HepG2 (cell line): ENCODE measurements around the gene LRP2. TPM values are rescaled to one million over a fixed set of nuclear protein-coding genes. Genes with fewer than 3 reads are reported as not detected.

Experiments
- ATAC-seq: fragments of 200-7000 bp; cut with Tn5 transposase; 3 replicates; pipeline ENCODE4 v1.9.1; 2020; ENCODE audit warnings: mild to moderate bottlenecking, moderate library complexity
- BruUV-seq: library from RNA; stranded (reverse); fragments of 400-500 nt; replicated peaks from 2 replicates; lab custom pipeline; 2021; lab: Mats Ljungman, UMichigan
- CTCF ChIA-PET: fragments of 300-600 bp; formaldehyde crosslinking; extraction: SDS; loops from one replicate; lab custom pipeline; 2021; ENCODE audit warnings: low total read pairs, inconsistent platforms, low intra/inter-chr PET ratio; lab: Yijun Ruan, JAX
- POLR2A ChIA-PET: fragments of 350-600 bp; sonication (Branson Sonifier 250); formaldehyde crosslinking; loops from one replicate; lab custom pipeline; 2020; ENCODE audit warnings: antibody characterized with exemption, inconsistent platforms; lab: Yijun Ruan, JAX
- DNase-seq: peaks from one replicate; pipeline ENCODE4 v3.0.0-alpha.2; 2015; ENCODE audit warnings: low spot score
- FAIRE-seq: peaks from 3 replicates; lab custom pipeline; 2011; peaks lifted over from hg19 to GRCh38; lab: Jason Lieb, UNC
- H2AFZ ChIP-seq: one replicate; pipeline ENCODE4 v1.6.1; 2011; ENCODE audit warnings: low read length, inconsistent platforms
- H3K27ac ChIP-seq: fragments of 300-600 bp; 3 replicates; pipeline ENCODE4 v1.8.0; 2011; ENCODE audit warnings: mixed run types, mild to moderate bottlenecking, mixed read lengths, low read length, inconsistent platforms; ENCODE audit not compliant: insufficient read depth; ENCODE audit errors: extremely low read length
- H3K27me3 ChIP-seq, 2 experiments: fragments of 200-600 bp in 1 of 2; 2 replicates in 1 of 2; 3 replicates in 1 of 2; pipeline versions ENCODE4 v1.6.0 to v1.8.0; 2011; ENCODE audit warnings: low read length in 2 of 2, mild to moderate bottlenecking in 2 of 2, moderate library complexity in 2 of 2, inconsistent platforms in 1 of 2; ENCODE audit not compliant: insufficient read depth in 2 of 2, control insufficient read depth in 1 of 2
- H3K36me3 ChIP-seq, 2 experiments: fragments of 200-600 bp in 1 of 2; replicated peaks in 1 of 2; 2 replicates in 1 of 2; 3 replicates in 1 of 2; pipeline versions ENCODE4 v1.5.1 to v1.8.0; 2011; ENCODE audit warnings: low read length in 2 of 2, inconsistent platforms in 1 of 2; ENCODE audit not compliant: insufficient read depth in 2 of 2, control insufficient read depth in 1 of 2
- H3K4me1 ChIP-seq: 2 replicates; pipeline ENCODE4 v1.5.1; 2012; ENCODE audit warnings: low read length, inconsistent platforms; ENCODE audit not compliant: insufficient read depth
- H3K4me2 ChIP-seq: 2 replicates; pipeline ENCODE4 v1.6.0; 2011; ENCODE audit warnings: low read depth, low read length, inconsistent platforms
- H3K4me3 ChIP-seq, 3 experiments: fragments of 200-600 bp in 1 of 3; sonication (generic), shearing (Covaris generic) in 1 of 3; replicated peaks in 1 of 3; 2 replicates each; pipeline ENCODE4 v1.5.1; 2011 to 2016; ENCODE audit warnings: low read length in 3 of 3, inconsistent platforms in 2 of 3, low read depth in 2 of 3, mild to moderate bottlenecking in 2 of 3, control low read depth in 1 of 3, mixed read lengths in 1 of 3; ENCODE audit not compliant: insufficient read depth in 1 of 3
- H3K79me2 ChIP-seq: one replicate; pipeline ENCODE4 v1.6.1; 2011; ENCODE audit warnings: low read length, inconsistent platforms; ENCODE audit not compliant: insufficient read depth
- H3K9ac ChIP-seq: 2 replicates; pipeline ENCODE4 v1.6.0; 2011; ENCODE audit warnings: mild to moderate bottlenecking, low read depth, low read length, inconsistent platforms; ENCODE audit not compliant: insufficient read depth
- H3K9me3 ChIP-seq: 2 replicates; pipeline ENCODE4 v1.5.1; 2012; ENCODE audit warnings: mild to moderate bottlenecking, low read length
- H4K20me1 ChIP-seq: 2 replicates; pipeline ENCODE4 v1.6.0; 2011; ENCODE audit warnings: inconsistent platforms, mild to moderate bottlenecking, low read length, moderate library complexity; ENCODE audit not compliant: insufficient read depth
- ASH2L ChIP-seq: fragments of 300-600, 200-600 bp; sonication (generic); IDR thresholded peaks from 2 replicates; pipeline ENCODE4 v1.7.0; 2017; ENCODE audit warnings: low read depth, mild to moderate bottlenecking, moderate library complexity, mixed read lengths, low read length; ENCODE audit not compliant: insufficient read length
- BHLHE40 ChIP-seq: IDR thresholded peaks from 2 replicates; pipeline ENCODE4 v1.6.1; 2011; ENCODE audit warnings: low read length, improper control_type of control experiment
- CBX2 ChIP-seq, 2 experiments: fragments of 200-600 bp in 1 of 2; sonication (generic); formaldehyde crosslinking in 1 of 2; IDR thresholded peaks; 2 replicates each; pipeline versions ENCODE4 v1.7.0 to v1.8.1; 2018 to 2022; ENCODE audit warnings: low read depth in 2 of 2, low read length in 1 of 2, mild to moderate bottlenecking in 1 of 2, missing genetic modification reagents in 1 of 2
- POGZ ChIP-seq: sonication (generic); formaldehyde crosslinking; IDR thresholded peaks from 2 replicates; pipeline ENCODE4 v1.4.0; 2020; ENCODE audit warnings: mild to moderate bottlenecking, missing genetic modification reagents
- SMC3 ChIP-seq: IDR thresholded peaks from 2 replicates; pipeline ENCODE4 v1.6.1; 2011; ENCODE audit warnings: low read length, improper control_type of control experiment
- ZBTB3 ChIP-seq: sonication (generic); formaldehyde crosslinking; IDR thresholded peaks from 2 replicates; pipeline ENCODE4 v1.4.0; 2020; ENCODE audit warnings: low read depth, mild to moderate bottlenecking, moderate library complexity, missing genetic modification reagents, borderline replicate concordance
- ZNF225 ChIP-seq: sonication (generic); formaldehyde crosslinking; IDR thresholded peaks from 2 replicates; pipeline ENCODE4 v1.4.0; 2020; ENCODE audit warnings: mild to moderate bottlenecking, missing genetic modification reagents
- ZNF256 ChIP-seq: sonication (generic); formaldehyde crosslinking; conservative IDR thresholded peaks from 2 replicates; pipeline ENCODE4 v1.4.0; 2020; ENCODE audit warnings: missing genetic modification reagents
- ZNF329 ChIP-seq: sonication (generic); formaldehyde crosslinking; IDR thresholded peaks from 2 replicates; pipeline ENCODE4 v1.9.0; 2021; ENCODE audit warnings: low read depth, mild to moderate bottlenecking, missing genetic modification reagents
- ZNF749 ChIP-seq: sonication (generic); formaldehyde crosslinking; IDR thresholded peaks from 2 replicates; pipeline ENCODE4 v1.8.0; 2022; ENCODE audit warnings: mild to moderate bottlenecking, missing genetic modification reagents, moderate library complexity, borderline replicate concordance
- WGBS: methylation state at CpG from one replicate; pipeline ENCODE4 v1.1.6; 2017; ENCODE audit warnings: low lambda C conversion rate; 5-methylcytosine and 5-hydroxymethylcytosine counted together
- in situ Hi-C: cut with HindIII; loops from 2 replicates; pipeline ENCODE4 v1.10.0; 2017; ENCODE audit warnings: low pct_unique_long_range_greater_than_20kb; ENCODE audit not compliant: extremely low pct_ligation_motif_present
- intact Hi-C: fragments of 100-400 bp; cut with micrococcal nuclease; formaldehyde crosslinking; loops from one replicate; pipeline ENCODE4 v1.10.0; 2022; ENCODE audit not compliant: unreplicated experiment
- polyA plus RNA-seq, 8 experiments: library from polyadenylated mRNA; depleted of rRNA in 3 of 8; stranded (reverse) in 7 of 8; unstranded in 1 of 8; fragments of >200 nt; fragmentation: Illumina TruSeq in 4 of 8; extraction: Trizol in 4 of 8; gene quantifications; 2 replicates each; pipeline versions ENCODE4 v1.2.1 to v1.2.3, GENCODE V29; 2011 to 2016; ENCODE audit warnings: low read depth in 4 of 8, missing spikeins in 1 of 8, mixed read lengths in 1 of 8; ENCODE audit not compliant: insufficient read depth in 1 of 8
- total RNA-seq, 5 experiments: library from RNA; depleted of rRNA; stranded (reverse); fragments of >200 nt; fragmentation: Illumina TruSeq; extraction: Trizol; gene quantifications; 2 replicates each; pipeline ENCODE4 v1.2.3, GENCODE V29; 2016; ENCODE audit warnings: low read depth in 1 of 5
- TF ChIP-seq, protein P1 (sequence below): sonication (generic); formaldehyde crosslinking; IDR thresholded peaks from 2 replicates; pipeline ENCODE4 v1.9.0; 2021; ENCODE audit warnings: mild to moderate bottlenecking, missing genetic modification reagents
- TF ChIP-seq, protein P2 (sequence below): sonication (generic); formaldehyde crosslinking; IDR thresholded peaks from 2 replicates; pipeline ENCODE4 v1.5.0; 2020; ENCODE audit warnings: missing genetic modification reagents
- TF ChIP-seq, protein P3 (sequence below): IDR thresholded peaks from 2 replicates; pipeline ENCODE4 v1.6.1; 2016; ENCODE audit warnings: mild to moderate bottlenecking
- TF ChIP-seq, protein P4 (sequence below): sonication (generic); IDR thresholded peaks from 2 replicates; pipeline ENCODE4 v1.6.1; 2016; ENCODE audit warnings: low read depth, borderline replicate concordance

LRP2 gene
- total and polyA plus RNA-seq, 2 of the 13 experiments (the other 11 are each of a cell fraction or from before 2014, with no cell fraction given) = 0.03 to 0.15 TPM

DNA sequence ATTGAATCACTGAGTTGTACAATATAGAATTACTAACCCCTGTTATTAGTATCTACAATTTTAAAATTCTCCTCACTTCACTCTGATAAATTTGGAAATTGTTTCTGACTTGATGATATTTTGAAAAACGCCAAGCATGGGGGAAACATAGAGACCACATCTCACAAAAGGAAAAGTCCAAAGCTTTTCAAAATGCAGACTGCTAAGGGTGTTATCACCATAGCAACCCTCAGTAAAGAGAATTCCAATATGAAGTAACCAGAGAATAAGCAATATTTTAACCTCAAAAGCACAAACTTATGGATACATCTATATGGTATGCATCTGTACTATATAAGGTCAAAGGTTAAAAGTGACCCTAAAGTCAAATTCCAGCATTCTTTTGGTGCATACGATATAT lies 22.7 kb downstream of the LRP2 start (continued):
- TF ChIP-seq, protein P1, sequence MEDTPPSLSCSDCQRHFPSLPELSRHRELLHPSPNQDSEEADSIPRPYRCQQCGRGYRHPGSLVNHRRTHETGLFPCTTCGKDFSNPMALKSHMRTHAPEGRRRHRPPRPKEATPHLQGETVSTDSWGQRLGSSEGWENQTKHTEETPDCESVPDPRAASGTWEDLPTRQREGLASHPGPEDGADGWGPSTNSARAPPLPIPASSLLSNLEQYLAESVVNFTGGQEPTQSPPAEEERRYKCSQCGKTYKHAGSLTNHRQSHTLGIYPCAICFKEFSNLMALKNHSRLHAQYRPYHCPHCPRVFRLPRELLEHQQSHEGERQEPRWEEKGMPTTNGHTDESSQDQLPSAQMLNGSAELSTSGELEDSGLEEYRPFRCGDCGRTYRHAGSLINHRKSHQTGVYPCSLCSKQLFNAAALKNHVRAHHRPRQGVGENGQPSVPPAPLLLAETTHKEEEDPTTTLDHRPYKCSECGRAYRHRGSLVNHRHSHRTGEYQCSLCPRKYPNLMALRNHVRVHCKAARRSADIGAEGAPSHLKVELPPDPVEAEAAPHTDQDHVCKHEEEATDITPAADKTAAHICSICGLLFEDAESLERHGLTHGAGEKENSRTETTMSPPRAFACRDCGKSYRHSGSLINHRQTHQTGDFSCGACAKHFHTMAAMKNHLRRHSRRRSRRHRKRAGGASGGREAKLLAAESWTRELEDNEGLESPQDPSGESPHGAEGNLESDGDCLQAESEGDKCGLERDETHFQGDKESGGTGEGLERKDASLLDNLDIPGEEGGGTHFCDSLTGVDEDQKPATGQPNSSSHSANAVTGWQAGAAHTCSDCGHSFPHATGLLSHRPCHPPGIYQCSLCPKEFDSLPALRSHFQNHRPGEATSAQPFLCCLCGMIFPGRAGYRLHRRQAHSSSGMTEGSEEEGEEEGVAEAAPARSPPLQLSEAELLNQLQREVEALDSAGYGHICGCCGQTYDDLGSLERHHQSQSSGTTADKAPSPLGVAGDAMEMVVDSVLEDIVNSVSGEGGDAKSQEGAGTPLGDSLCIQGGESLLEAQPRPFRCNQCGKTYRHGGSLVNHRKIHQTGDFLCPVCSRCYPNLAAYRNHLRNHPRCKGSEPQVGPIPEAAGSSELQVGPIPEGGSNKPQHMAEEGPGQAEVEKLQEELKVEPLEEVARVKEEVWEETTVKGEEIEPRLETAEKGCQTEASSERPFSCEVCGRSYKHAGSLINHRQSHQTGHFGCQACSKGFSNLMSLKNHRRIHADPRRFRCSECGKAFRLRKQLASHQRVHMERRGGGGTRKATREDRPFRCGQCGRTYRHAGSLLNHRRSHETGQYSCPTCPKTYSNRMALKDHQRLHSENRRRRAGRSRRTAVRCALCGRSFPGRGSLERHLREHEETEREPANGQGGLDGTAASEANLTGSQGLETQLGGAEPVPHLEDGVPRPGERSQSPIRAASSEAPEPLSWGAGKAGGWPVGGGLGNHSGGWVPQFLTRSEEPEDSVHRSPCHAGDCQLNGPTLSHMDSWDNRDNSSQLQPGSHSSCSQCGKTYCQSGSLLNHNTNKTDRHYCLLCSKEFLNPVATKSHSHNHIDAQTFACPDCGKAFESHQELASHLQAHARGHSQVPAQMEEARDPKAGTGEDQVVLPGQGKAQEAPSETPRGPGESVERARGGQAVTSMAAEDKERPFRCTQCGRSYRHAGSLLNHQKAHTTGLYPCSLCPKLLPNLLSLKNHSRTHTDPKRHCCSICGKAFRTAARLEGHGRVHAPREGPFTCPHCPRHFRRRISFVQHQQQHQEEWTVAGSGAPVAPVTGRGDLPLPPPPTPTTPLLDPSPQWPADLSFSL (CRISPR knock-in tag) = no peak
- TF ChIP-seq ASH2L (no peak), ZNF329 (CRISPR knock-in tag) (no peak), CBX2 (IDR thresholded peaks at IDR 0.05; ENCODE audit: low read depth, low read length) (no peak), CBX2 (CRISPR knock-in tag; IDR thresholded peaks at IDR 0.05; ENCODE audit: low read depth) (no peak), SMC3 (no peak)

DNA sequence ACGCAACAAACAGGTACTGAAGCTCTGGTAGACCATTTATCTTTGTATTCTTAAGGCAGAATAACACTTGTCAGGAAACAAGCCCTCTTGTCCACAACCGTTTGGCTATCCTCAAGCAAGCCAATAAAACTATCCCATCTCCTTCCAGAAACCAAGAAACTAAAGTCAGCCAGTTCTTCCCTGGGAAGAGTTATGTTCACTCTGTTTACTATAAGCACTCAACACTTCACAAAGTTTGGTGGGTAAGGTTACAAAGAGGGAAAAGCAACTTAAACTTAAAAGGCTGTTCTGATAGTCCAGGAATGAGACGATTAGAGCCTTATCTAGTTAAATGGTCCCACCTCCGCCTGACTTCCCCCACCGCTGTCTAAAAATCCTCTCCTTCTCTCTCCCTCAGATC lies 25.6 kb downstream of the LRP2 start:
- peaks cover 0 to 13% of the 10 kb centered on the region in 2 experiments; a peak in 1 of 5 replicates for H3K27me3 ChIP-seq
- H3K4me3 ChIP-seq = no peak overlapping the region
- H3K79me2 ChIP-seq = no peaks in the 10 kb centered on the region
- H3K27ac ChIP-seq = no peak overlapping the region
- in situ Hi-C loops = no loop called here
- H3K9ac ChIP-seq = no peak overlapping the region
- no peaks in the 10 kb centered on the region for H3K4me1 ChIP-seq
- FAIRE-seq = no peak
- 13% methylated on average over 5 of the region's 5 CpGs for WGBS
- ATAC-seq = no peak
- intact Hi-C loops = no loop called here
- no peaks in the 10 kb centered on the region for H4K20me1 ChIP-seq
- no peaks in the 10 kb centered on the region for H3K36me3 ChIP-seq
- H2AFZ ChIP-seq = no peak overlapping the region
- ChIA-PET POLR2A (no interaction called here), CTCF (no interaction called here)
- no peak overlapping the region for H3K4me2 ChIP-seq
- no peaks in the 10 kb centered on the region for H3K9me3 ChIP-seq
- no peak for DNase-seq
- no TSS peak for BruUV-seq
- no peak for TF ChIP-seq BHLHE40
- TF ChIP-seq ZNF225 = no peak
- TF ChIP-seq, protein P2, sequence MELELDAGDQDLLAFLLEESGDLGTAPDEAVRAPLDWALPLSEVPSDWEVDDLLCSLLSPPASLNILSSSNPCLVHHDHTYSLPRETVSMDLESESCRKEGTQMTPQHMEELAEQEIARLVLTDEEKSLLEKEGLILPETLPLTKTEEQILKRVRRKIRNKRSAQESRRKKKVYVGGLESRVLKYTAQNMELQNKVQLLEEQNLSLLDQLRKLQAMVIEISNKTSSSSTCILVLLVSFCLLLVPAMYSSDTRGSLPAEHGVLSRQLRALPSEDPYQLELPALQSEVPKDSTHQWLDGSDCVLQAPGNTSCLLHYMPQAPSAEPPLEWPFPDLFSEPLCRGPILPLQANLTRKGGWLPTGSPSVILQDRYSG = no peak
- TF ChIP-seq, protein P3, sequence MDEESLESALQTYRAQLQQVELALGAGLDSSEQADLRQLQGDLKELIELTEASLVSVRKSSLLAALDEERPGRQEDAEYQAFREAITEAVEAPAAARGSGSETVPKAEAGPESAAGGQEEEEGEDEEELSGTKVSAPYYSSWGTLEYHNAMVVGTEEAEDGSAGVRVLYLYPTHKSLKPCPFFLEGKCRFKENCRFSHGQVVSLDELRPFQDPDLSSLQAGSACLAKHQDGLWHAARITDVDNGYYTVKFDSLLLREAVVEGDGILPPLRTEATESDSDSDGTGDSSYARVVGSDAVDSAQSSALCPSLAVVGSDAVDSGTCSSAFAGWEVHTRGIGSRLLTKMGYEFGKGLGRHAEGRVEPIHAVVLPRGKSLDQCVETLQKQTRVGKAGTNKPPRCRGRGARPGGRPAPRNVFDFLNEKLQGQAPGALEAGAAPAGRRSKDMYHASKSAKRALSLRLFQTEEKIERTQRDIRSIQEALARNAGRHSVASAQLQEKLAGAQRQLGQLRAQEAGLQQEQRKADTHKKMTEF (CRISPR knock-in tag) = no peak
- TF ChIP-seq POGZ (CRISPR knock-in tag) = no peak
- TF ChIP-seq, protein P4, sequence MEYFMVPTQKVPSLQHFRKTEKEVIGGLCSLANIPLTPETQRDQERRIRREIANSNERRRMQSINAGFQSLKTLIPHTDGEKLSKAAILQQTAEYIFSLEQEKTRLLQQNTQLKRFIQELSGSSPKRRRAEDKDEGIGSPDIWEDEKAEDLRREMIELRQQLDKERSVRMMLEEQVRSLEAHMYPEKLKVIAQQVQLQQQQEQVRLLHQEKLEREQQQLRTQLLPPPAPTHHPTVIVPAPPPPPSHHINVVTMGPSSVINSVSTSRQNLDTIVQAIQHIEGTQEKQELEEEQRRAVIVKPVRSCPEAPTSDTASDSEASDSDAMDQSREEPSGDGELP = no peak
- no peak for TF ChIP-seq ZNF256
- TF ChIP-seq ZNF749 (CRISPR knock-in tag) = no peak
- no peak for TF ChIP-seq ZBTB3
